H7 (cell line): ENCODE measurements around the gene NIT1. TPM values are rescaled to one million over a fixed set of nuclear protein-coding genes. Genes with fewer than 3 reads are reported as not detected.
A peak's percentile ranks its signal among the peaks of the same experiment; 100 is the strongest.

ENCODE experiments used
- DNase-seq: peaks from one replicate; pipeline ENCODE4 v3.0.0; 2012
- H3K27me3 ChIP-seq: 2 replicates; pipeline ENCODE4 v1.6.0; 2011; ENCODE audit warnings: mild to moderate bottlenecking, low read length; ENCODE audit not compliant: control insufficient read depth, insufficient read depth
- H3K36me3 ChIP-seq: replicated peaks from 2 replicates; pipeline ENCODE4 v1.5.1; 2011; ENCODE audit warnings: low read length; ENCODE audit not compliant: control insufficient read depth, insufficient read depth
- H3K4me3 ChIP-seq: 2 replicates; pipeline ENCODE4 v1.5.1; 2011; ENCODE audit warnings: low read depth, mild to moderate bottlenecking, control low read depth, low read length, moderate library complexity; ENCODE audit not compliant: insufficient read depth
- total RNA-seq: library from RNA; depleted of rRNA; stranded (reverse); fragments of >200 nt; shearing (Covaris generic); gene quantifications from 2 replicates; pipeline ENCODE4 v1.2.3, GENCODE V29; 2014; rRNA removed

The NIT1 gene
- total RNA-seq, 1 experiment from 2014 or later = 81.5 TPM

GRCh38 chr1:161163793-161164192 lies 45.9 kb downstream of the NIT1 start:
- Histone ChIP-seq H3K27me3 (peaks cover 2% of the 10 kb centered on the region; the same call in 1 of the 2 replicates), H3K4me3 (no peak overlapping the region), H3K36me3 (peaks cover 17% of the 10 kb centered on the region)
- no peak for DNase-seq

- H3K27me3 ChIP-seq = peaks cover 2% of the 10 kb centered on the region; the same call in 1 of the 2 replicates
- H3K36me3 ChIP-seq = peaks cover 21% of the 10 kb centered on the region
- peak overlapping the region; percentile 93; the same call in 1 of the 2 replicates for H3K4me3 ChIP-seq
- DNase-seq = no peak
Measured at GRCh38 chr1:161164901-161165610, 47.2 kb downstream of the NIT1 start.

- peak within 1 kb of the TSS; percentile 93 for H3K4me3 ChIP-seq
- H3K36me3 ChIP-seq = peaks cover 26% of the 10 kb centered on the region
- H3K27me3 ChIP-seq = peaks cover 2% of the 10 kb centered on the region; the same call in 1 of the 2 replicates
- DNase-seq = peak; percentile 95
Measured at GRCh38 chr1:161165742-161166668, 48.1 kb downstream of the NIT1 start, which contains the start of gene PPOX. TSS of gene PPOX (plus strand) at chr1:161166426. CDS start at chr1:161166848, 422 bp downstream.

- H3K27me3 ChIP-seq = peaks cover 2% of the 10 kb centered on the region; the same call in 1 of the 2 replicates
- H3K4me3 ChIP-seq = peak overlapping the region; percentile 93
- peak; percentile 79 for DNase-seq
- peaks cover 26% of the 10 kb centered on the region for H3K36me3 ChIP-seq
Measured at GRCh38 chr1:161166669-161167548, 49.0 kb downstream of the NIT1 start.

GRCh38 chr1:161168906-161169305 lies 51.0 kb downstream of the NIT1 start:
- Histone ChIP-seq H3K4me3 (no peak overlapping the region), H3K36me3 (peaks cover 31% of the 10 kb centered on the region), H3K27me3 (peaks cover 2% of the 10 kb centered on the region; the same call in 1 of the 2 replicates)
- no peak for DNase-seq

Other genes starting within 250 kb of the NIT1 start
- gene ITLN1, start 232.9 kb upstream of the NIT1 start, total RNA-seq = not detected in 2 replicates
- gene ITLN2, start 163.3 kb upstream of the NIT1 start, total RNA-seq = 2.7 and 5.2 TPM in 2 replicates
- gene F11R, start 97.0 kb upstream of the NIT1 start, total RNA-seq = 211 and 255 TPM in 2 replicates
- 91.3 and 114 TPM in 2 replicates for gene TSTD1, start 79.1 kb upstream of the NIT1 start, total RNA-seq
- 169 and 176 TPM in 2 replicates for gene USF1, start 72.1 kb upstream of the NIT1 start, total RNA-seq
- gene ARHGAP30, start 48.2 kb upstream of the NIT1 start, total RNA-seq = 0.11 TPM in 1 of 2 replicates, not detected in the other
- not detected in 2 replicates for gene NECTIN4, start 28.5 kb upstream of the NIT1 start, total RNA-seq
- gene KLHDC9, start 19.7 kb upstream of the NIT1 start, total RNA-seq = 21.9 and 23.2 TPM in 2 replicates
- 46.8 and 60.6 TPM in 2 replicates for gene PFDN2, start 68 bp upstream of the NIT1 start, total RNA-seq
- gene DEDD, start 14.6 kb downstream of the NIT1 start, total RNA-seq = 52.8 and 63.6 TPM in 2 replicates
- 81.9 and 86.1 TPM in 2 replicates for gene UFC1, start 35.9 kb downstream of the NIT1 start, total RNA-seq
- 10.7 and 12.0 TPM in 2 replicates for gene USP21, start 41.4 kb downstream of the NIT1 start, total RNA-seq
- 57.3 and 64.7 TPM in 2 replicates for gene PPOX, start 48.3 kb downstream of the NIT1 start, total RNA-seq
- gene B4GALT3, start 59.4 kb downstream of the NIT1 start, total RNA-seq = 105 and 106 TPM in 2 replicates
- 9.0 and 11.7 TPM in 2 replicates for gene ADAMTS4, start 80.9 kb downstream of the NIT1 start, total RNA-seq
- 278 and 312 TPM in 2 replicates for gene NDUFS2, start 84.3 kb downstream of the NIT1 start, total RNA-seq
- gene FCER1G, start 97.2 kb downstream of the NIT1 start, total RNA-seq = 0.35 TPM in 1 of 2 replicates, not detected in the other
- gene APOA2, start 105.5 kb downstream of the NIT1 start, total RNA-seq = 7.2 TPM in 1 of 2 replicates, not detected in the other
- gene TOMM40L, start 108.0 kb downstream of the NIT1 start, total RNA-seq = 32.7 and 38.1 TPM in 2 replicates
- gene NR1I3, start 120.1 kb downstream of the NIT1 start, total RNA-seq = not detected in 2 replicates
- 0.35 TPM in 1 of 2 replicates, not detected in the other for gene PCP4L1, start 140.6 kb downstream of the NIT1 start, total RNA-seq
- 3.5 and 5.6 TPM in 2 replicates for gene MPZ, start 191.9 kb downstream of the NIT1 start, total RNA-seq
- 37.3 and 44.3 TPM in 2 replicates for gene SDHC, start 196.3 kb downstream of the NIT1 start, total RNA-seq
- not detected in 2 replicates for gene CFAP126, start 249.8 kb downstream of the NIT1 start, total RNA-seq